Liver (tissue), 9 donors: ENCODE data around the gene TSC22D2. TPM values are rescaled to one million over a fixed set of nuclear protein-coding genes. Genes with fewer than 3 reads are reported as not detected.

Experiments
- DNase-seq: peaks from one replicate; pipeline ENCODE4 v3.0.0-alpha.2; 2017; ENCODE audit warnings: low spot score
- H3K27ac ChIP-seq, 2 donors: one replicate each; pipeline ENCODE4 v1.7.0; 2013; ENCODE audit warnings: inconsistent platforms in 2 of 2, low read length in 2 of 2, control low read depth in 1 of 2, low read depth in 1 of 2, mild to moderate bottlenecking in 1 of 2
- H3K27me3 ChIP-seq, 4 donors: one replicate each; pipeline versions ENCODE4 v1.6.1 to v1.7.0; 2013; ENCODE audit warnings: low read length in 3 of 4, inconsistent platforms in 1 of 4, mild to moderate bottlenecking in 1 of 4, moderate library complexity in 1 of 4; ENCODE audit not compliant: control insufficient read depth in 4 of 4, insufficient read depth in 4 of 4
- H3K36me3 ChIP-seq, 4 donors: one replicate each; pipeline versions ENCODE4 v1.6.1 to v1.7.0; 2013; ENCODE audit warnings: low read length in 3 of 4, mild to moderate bottlenecking in 3 of 4, low read depth in 1 of 4, moderate library complexity in 1 of 4; ENCODE audit not compliant: control insufficient read depth in 4 of 4, insufficient read depth in 3 of 4
- H3K4me1 ChIP-seq, 4 donors: one replicate each; pipeline versions ENCODE4 v1.6.1 to v1.7.0; 2013; ENCODE audit warnings: low read length in 3 of 4, mild to moderate bottlenecking in 3 of 4, moderate library complexity in 1 of 4; ENCODE audit not compliant: control insufficient read depth in 4 of 4, insufficient read depth in 4 of 4
- H3K4me3 ChIP-seq, 3 donors: one replicate each; pipeline versions ENCODE4 v1.6.1 to v1.7.0; 2013; ENCODE audit warnings: low read length in 3 of 3, control low read depth in 1 of 3, low read depth in 1 of 3, mild to moderate bottlenecking in 1 of 3
- H3K9ac ChIP-seq, 2 donors: one replicate each; pipeline ENCODE4 v1.7.0; 2013; ENCODE audit warnings: low read length in 2 of 2, mild to moderate bottlenecking in 2 of 2, moderate library complexity in 2 of 2, control low read depth in 1 of 2, low read depth in 1 of 2
- H3K9me3 ChIP-seq, 4 donors: one replicate each; pipeline versions ENCODE4 v1.6.1 to v1.7.0; 2013; ENCODE audit warnings: low read length in 3 of 4; ENCODE audit not compliant: control insufficient read depth in 4 of 4
- EGR1 ChIP-seq, 2 donors: IDR thresholded peaks; 2 replicates each; pipeline ENCODE4 v1.6.1; 2016 to 2018; ENCODE audit warnings: antibody characterized with exemption in 2 of 2, low read depth in 2 of 2
- FOXA1 ChIP-seq: IDR thresholded peaks from 2 replicates; pipeline ENCODE4 v1.6.1; 2016; ENCODE audit warnings: antibody characterized with exemption
- FOXA2 ChIP-seq: IDR thresholded peaks from 2 replicates; pipeline ENCODE4 v1.6.1; 2016; ENCODE audit warnings: antibody characterized with exemption
- GABPA ChIP-seq, 2 donors: IDR thresholded peaks in 1 of 2; conservative IDR thresholded peaks in 1 of 2; 2 replicates each; pipeline ENCODE4 v1.6.1; 2016; ENCODE audit warnings: antibody characterized with exemption in 2 of 2, mild to moderate bottlenecking in 1 of 2, moderate library complexity in 1 of 2
- HNF4G ChIP-seq: IDR thresholded peaks from 2 replicates; pipeline ENCODE4 v1.6.1; 2016; ENCODE audit warnings: antibody characterized with exemption
- JUND ChIP-seq, 2 donors: IDR thresholded peaks; 2 replicates each; pipeline ENCODE4 v1.6.1; 2016; ENCODE audit warnings: antibody characterized with exemption in 2 of 2
- NR2F2 ChIP-seq: IDR thresholded peaks from 2 replicates; pipeline ENCODE4 v1.6.1; 2016; ENCODE audit warnings: antibody characterized with exemption
- RAD21 ChIP-seq, 2 donors: IDR thresholded peaks; 2 replicates each; pipeline ENCODE4 v1.6.1; 2016; ENCODE audit warnings: antibody characterized with exemption in 2 of 2, mild to moderate bottlenecking in 2 of 2
- RXRA ChIP-seq, 2 donors: IDR thresholded peaks; 2 replicates each; pipeline ENCODE4 v1.6.1; 2017 to 2018; ENCODE audit warnings: antibody characterized with exemption in 2 of 2, mild to moderate bottlenecking in 1 of 2
- SP1 ChIP-seq: IDR thresholded peaks from 2 replicates; pipeline ENCODE4 v1.6.1; 2018; ENCODE audit warnings: antibody characterized with exemption, mild to moderate bottlenecking
- TAF1 ChIP-seq: conservative IDR thresholded peaks from 2 replicates; pipeline ENCODE4 v1.6.1; 2016; ENCODE audit warnings: antibody characterized with exemption, mild to moderate bottlenecking
- YY1 ChIP-seq: IDR thresholded peaks from 2 replicates; pipeline ENCODE4 v1.6.1; 2016; ENCODE audit warnings: antibody characterized with exemption, mild to moderate bottlenecking
- WGBS: extraction: QIAGEN DNeasy Blood & Tissue Kit; methylation state at CpG from one replicate; pipeline ENCODE4 v1.1.7; 2013; 5-methylcytosine and 5-hydroxymethylcytosine counted together
- polyA plus RNA-seq, 2 donors: library from polyadenylated mRNA; stranded (reverse) in 1 of 2; unstranded in 1 of 2; fragments of 200-250 nt in 1 of 2; fragments of >200 nt in 1 of 2; fragmentation: Nextera tagmentation in 1 of 2; extraction: Ambion mirVana in 1 of 2; gene quantifications; one replicate each; pipeline versions ENCODE4 v1.2.1 to v1.2.3, GENCODE V29; 2013 to 2015
- total RNA-seq, 2 donors: library from RNA; depleted of rRNA; stranded (reverse); fragments of >200 nt; gene quantifications; one replicate each; pipeline ENCODE4 v1.2.3, GENCODE V29; 2014
- TF ChIP-seq, protein P1 (sequence below): IDR thresholded peaks from 2 replicates; pipeline ENCODE4 v1.6.1; 2016; ENCODE audit warnings: antibody characterized with exemption
- TF ChIP-seq, protein P2 (sequence below): IDR thresholded peaks from 2 replicates; pipeline ENCODE4 v1.6.1; 2016; ENCODE audit warnings: antibody characterized with exemption
- TF ChIP-seq, protein P3 (sequence below): IDR thresholded peaks from 2 replicates; pipeline ENCODE4 v1.6.1; 2016; ENCODE audit warnings: antibody characterized with exemption
- TF ChIP-seq, protein P4 (sequence below): fragments of 150-350 bp; IDR thresholded peaks from 2 replicates; pipeline ENCODE4 v1.5.1; 2017; ENCODE audit warnings: improper control_type of control experiment, low read depth, low read length; ENCODE audit not compliant: missing input control
- TF ChIP-seq, protein P5 (sequence below): IDR thresholded peaks from 2 replicates; pipeline ENCODE4 v1.6.1; 2016; ENCODE audit warnings: antibody characterized with exemption, mild to moderate bottlenecking
- donor health status: healthy.
- donor health status: healthy.
- donor health status: healthy.
- donor health status: healthy.
- donor health status: healthy.

The TSC22D2 gene
- total and polyA plus RNA-seq, 4 donors = 4.0 to 9.6 (median 7.8) TPM

DNA sequence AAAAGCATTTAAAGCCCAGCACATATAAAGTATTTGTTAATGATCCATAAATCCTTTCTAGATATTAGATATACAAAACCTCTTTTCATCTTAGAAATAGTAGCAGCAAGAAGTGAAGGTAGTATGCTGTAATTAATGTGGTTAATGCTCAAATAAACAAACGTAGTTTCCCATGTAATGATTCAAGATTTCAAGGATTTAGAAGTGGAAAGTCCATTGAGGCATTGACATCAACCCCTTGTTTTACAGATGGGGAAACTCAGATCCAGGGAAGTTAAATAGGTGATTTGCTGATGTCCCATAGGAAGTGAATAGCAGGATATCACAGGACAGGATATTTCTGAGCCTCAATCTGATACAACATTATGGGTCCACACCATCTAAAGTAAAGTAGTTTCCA lies 47.2 kb downstream of the TSC22D2 start:
- no peaks in the 10 kb centered on the region for H3K9me3 ChIP-seq
- H3K4me3 ChIP-seq = no peak overlapping the region
- no peak overlapping the region for H3K9ac ChIP-seq
- no peak overlapping the region for H3K27ac ChIP-seq
- TF ChIP-seq, protein P1, sequence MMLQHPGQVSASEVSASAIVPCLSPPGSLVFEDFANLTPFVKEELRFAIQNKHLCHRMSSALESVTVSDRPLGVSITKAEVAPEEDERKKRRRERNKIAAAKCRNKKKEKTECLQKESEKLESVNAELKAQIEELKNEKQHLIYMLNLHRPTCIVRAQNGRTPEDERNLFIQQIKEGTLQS = no peak
- TF ChIP-seq RAD21 (IDR thresholded peaks at IDR 0.05) (no peak), NR2F2 (no peak), JUND (IDR thresholded peaks at IDR 0.05) (no peak), GABPA (IDR thresholded peaks at IDR 0.05 in 1 of 2, conservative IDR thresholded peaks at IDR 0.05 in 1 of 2) (no peak), YY1 (no peak), TAF1 (no peak)
- TF ChIP-seq, protein P2, sequence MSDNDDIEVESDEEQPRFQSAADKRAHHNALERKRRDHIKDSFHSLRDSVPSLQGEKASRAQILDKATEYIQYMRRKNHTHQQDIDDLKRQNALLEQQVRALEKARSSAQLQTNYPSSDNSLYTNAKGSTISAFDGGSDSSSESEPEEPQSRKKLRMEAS = no peak
- DNase-seq = no peak
- peaks cover 0 to 3% (median 1%) of the 10 kb centered on the region in 4 donors for H3K4me1 ChIP-seq
- H3K36me3 ChIP-seq = peaks cover 0 to 9% (median 7%) of the 10 kb centered on the region in 4 donors
- H3K27me3 ChIP-seq = no peaks in the 10 kb centered on the region
- WGBS = 37% methylated on average over 1 of the region's 1 CpG

DNA sequence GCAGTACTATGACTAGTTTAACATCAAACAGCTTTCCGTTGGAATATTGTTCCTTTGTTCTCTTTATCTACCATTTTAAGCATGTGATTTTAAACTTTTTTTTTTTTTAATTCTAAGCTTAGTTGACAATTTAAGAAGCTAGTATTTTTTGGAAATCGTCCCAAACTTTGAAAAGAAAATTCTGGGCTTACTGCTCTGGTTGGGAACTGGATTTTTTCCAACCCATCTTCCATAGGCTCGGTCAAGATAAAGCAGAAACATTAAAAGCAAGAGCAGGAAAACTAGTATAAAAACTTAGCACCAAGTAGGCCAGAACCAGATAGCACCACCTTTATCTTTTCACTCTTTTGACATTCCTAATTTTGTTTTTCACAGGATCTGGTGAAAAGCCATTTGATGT lies 49.9 kb downstream of the TSC22D2 start:
- H3K4me1 ChIP-seq = peaks cover 0 to 15% (median 10%) of the 10 kb centered on the region in 4 donors

More for the DNA sequence above, 49.9 kb downstream of the TSC22D2 start:
- H3K27ac ChIP-seq = no peak overlapping the region
- no peaks in the 10 kb centered on the region for H3K9me3 ChIP-seq
- no peak for TF ChIP-seq FOXA2
- no peak for TF ChIP-seq JUND (IDR thresholded peaks at IDR 0.05)
- no peak for TF ChIP-seq NR2F2
- TF ChIP-seq, protein P3, sequence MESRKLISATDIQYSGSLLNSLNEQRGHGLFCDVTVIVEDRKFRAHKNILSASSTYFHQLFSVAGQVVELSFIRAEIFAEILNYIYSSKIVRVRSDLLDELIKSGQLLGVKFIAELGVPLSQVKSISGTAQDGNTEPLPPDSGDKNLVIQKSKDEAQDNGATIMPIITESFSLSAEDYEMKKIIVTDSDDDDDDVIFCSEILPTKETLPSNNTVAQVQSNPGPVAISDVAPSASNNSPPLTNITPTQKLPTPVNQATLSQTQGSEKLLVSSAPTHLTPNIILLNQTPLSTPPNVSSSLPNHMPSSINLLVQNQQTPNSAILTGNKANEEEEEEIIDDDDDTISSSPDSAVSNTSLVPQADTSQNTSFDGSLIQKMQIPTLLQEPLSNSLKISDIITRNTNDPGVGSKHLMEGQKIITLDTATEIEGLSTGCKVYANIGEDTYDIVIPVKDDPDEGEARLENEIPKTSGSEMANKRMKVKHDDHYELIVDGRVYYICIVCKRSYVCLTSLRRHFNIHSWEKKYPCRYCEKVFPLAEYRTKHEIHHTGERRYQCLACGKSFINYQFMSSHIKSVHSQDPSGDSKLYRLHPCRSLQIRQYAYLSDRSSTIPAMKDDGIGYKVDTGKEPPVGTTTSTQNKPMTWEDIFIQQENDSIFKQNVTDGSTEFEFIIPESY = no peak
- no peak for TF ChIP-seq GABPA (IDR thresholded peaks at IDR 0.05 in 1 of 2, conservative IDR thresholded peaks at IDR 0.05 in 1 of 2)
- no peak for TF ChIP-seq YY1
- no peak for TF ChIP-seq SP1
- TF ChIP-seq, protein P4, sequence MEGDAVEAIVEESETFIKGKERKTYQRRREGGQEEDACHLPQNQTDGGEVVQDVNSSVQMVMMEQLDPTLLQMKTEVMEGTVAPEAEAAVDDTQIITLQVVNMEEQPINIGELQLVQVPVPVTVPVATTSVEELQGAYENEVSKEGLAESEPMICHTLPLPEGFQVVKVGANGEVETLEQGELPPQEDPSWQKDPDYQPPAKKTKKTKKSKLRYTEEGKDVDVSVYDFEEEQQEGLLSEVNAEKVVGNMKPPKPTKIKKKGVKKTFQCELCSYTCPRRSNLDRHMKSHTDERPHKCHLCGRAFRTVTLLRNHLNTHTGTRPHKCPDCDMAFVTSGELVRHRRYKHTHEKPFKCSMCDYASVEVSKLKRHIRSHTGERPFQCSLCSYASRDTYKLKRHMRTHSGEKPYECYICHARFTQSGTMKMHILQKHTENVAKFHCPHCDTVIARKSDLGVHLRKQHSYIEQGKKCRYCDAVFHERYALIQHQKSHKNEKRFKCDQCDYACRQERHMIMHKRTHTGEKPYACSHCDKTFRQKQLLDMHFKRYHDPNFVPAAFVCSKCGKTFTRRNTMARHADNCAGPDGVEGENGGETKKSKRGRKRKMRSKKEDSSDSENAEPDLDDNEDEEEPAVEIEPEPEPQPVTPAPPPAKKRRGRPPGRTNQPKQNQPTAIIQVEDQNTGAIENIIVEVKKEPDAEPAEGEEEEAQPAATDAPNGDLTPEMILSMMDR = no peak
- TF ChIP-seq, protein P2 = no peak
- no peak for TF ChIP-seq HNF4G
- TF ChIP-seq RXRA (IDR thresholded peaks at IDR 0.05) = no peak
- no peak for TF ChIP-seq EGR1 (IDR thresholded peaks at IDR 0.05; ENCODE audit: low read depth in 2 of 2)
- TF ChIP-seq FOXA1 = no peak
- TF ChIP-seq, protein P5, sequence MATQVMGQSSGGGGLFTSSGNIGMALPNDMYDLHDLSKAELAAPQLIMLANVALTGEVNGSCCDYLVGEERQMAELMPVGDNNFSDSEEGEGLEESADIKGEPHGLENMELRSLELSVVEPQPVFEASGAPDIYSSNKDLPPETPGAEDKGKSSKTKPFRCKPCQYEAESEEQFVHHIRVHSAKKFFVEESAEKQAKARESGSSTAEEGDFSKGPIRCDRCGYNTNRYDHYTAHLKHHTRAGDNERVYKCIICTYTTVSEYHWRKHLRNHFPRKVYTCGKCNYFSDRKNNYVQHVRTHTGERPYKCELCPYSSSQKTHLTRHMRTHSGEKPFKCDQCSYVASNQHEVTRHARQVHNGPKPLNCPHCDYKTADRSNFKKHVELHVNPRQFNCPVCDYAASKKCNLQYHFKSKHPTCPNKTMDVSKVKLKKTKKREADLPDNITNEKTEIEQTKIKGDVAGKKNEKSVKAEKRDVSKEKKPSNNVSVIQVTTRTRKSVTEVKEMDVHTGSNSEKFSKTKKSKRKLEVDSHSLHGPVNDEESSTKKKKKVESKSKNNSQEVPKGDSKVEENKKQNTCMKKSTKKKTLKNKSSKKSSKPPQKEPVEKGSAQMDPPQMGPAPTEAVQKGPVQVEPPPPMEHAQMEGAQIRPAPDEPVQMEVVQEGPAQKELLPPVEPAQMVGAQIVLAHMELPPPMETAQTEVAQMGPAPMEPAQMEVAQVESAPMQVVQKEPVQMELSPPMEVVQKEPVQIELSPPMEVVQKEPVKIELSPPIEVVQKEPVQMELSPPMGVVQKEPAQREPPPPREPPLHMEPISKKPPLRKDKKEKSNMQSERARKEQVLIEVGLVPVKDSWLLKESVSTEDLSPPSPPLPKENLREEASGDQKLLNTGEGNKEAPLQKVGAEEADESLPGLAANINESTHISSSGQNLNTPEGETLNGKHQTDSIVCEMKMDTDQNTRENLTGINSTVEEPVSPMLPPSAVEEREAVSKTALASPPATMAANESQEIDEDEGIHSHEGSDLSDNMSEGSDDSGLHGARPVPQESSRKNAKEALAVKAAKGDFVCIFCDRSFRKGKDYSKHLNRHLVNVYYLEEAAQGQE = no peak
- 67% methylated on average over 3 of the region's 3 CpGs for WGBS
- H3K27me3 ChIP-seq = no peaks in the 10 kb centered on the region
- no peak overlapping the region for H3K4me3 ChIP-seq
- no peak overlapping the region for H3K9ac ChIP-seq
- DNase-seq = no peak
- peaks cover 0 to 9% (median 7%) of the 10 kb centered on the region in 4 donors for H3K36me3 ChIP-seq
